OCI-LY1 (cell line): ENCODE results near the gene FAM111A.
"Not testable (repeated sequence)": the region's sequence is repeated elsewhere in the genome, so short reads cannot be mapped to it uniquely, and the experiment has no call there.

ENCODE experiments used
- H2AFZ ChIP-seq: fragments of 200-600 bp; sonication (generic), shearing (Covaris generic); 2 replicates; pipeline ENCODE4 v1.6.0; 2014; ENCODE audit warnings: antibody characterized with exemption, mild to moderate bottlenecking, low read length
- H3F3A ChIP-seq: fragments of 200-600 bp; sonication (generic), shearing (Covaris generic); 2 replicates; pipeline ENCODE4 v1.6.0; 2014; ENCODE audit warnings: mild to moderate bottlenecking, antibody characterized with exemption, low read length, moderate library complexity; ENCODE audit not compliant: insufficient read depth
- H3K27ac ChIP-seq: fragments of 200-600 bp; sonication (generic); 2 replicates; pipeline ENCODE4 v1.5.1; 2014; ENCODE audit warnings: low read length, mixed run types, mild to moderate bottlenecking, low read depth; ENCODE audit not compliant: poor library complexity, severe bottlenecking
- H3K27me3 ChIP-seq: fragments of 200-600 bp; sonication (generic); 2 replicates; pipeline ENCODE4 v1.6.0; 2014; ENCODE audit warnings: antibody characterized with exemption, mild to moderate bottlenecking, low read length, moderate library complexity; ENCODE audit not compliant: insufficient read depth
- H3K36me3 ChIP-seq: fragments of 200-600 bp; sonication (generic); 2 replicates; pipeline ENCODE4 v1.6.1; 2014; ENCODE audit warnings: mild to moderate bottlenecking, antibody characterized with exemption, low read length, moderate library complexity, mixed read lengths; ENCODE audit not compliant: insufficient read depth
- H3K4me1 ChIP-seq: fragments of 200-600 bp; sonication (generic); 2 replicates; pipeline ENCODE4 v1.5.1; 2014; ENCODE audit warnings: mild to moderate bottlenecking, low read length, moderate library complexity; ENCODE audit not compliant: insufficient read depth, severe bottlenecking
- H3K4me2 ChIP-seq: fragments of 200-600 bp; sonication (generic), shearing (Covaris generic); 2 replicates; pipeline ENCODE4 v1.6.1; 2014; ENCODE audit warnings: low read length
- H3K4me3 ChIP-seq: fragments of 200-600 bp; sonication (generic); 2 replicates; pipeline ENCODE4 v1.5.1; 2014; ENCODE audit warnings: low read length, low read depth, mild to moderate bottlenecking, mixed read lengths; ENCODE audit not compliant: poor library complexity, severe bottlenecking
- H3K79me2 ChIP-seq: fragments of 200-600 bp; shearing (Covaris generic); 2 replicates; pipeline ENCODE4 v1.6.1; 2016; ENCODE audit warnings: mixed run types, low read length, mixed read lengths; ENCODE audit not compliant: insufficient read depth
- H3K9ac ChIP-seq: fragments of 200-600 bp; sonication (generic), shearing (Covaris generic); 2 replicates; pipeline ENCODE4 v1.6.1; 2014; ENCODE audit warnings: mild to moderate bottlenecking, low read length, mixed read lengths
- H3K9me2 ChIP-seq: fragments of 200-600 bp; sonication (generic), shearing (Covaris generic); 2 replicates; pipeline ENCODE4 v1.6.1; 2014; ENCODE audit warnings: low read depth, mild to moderate bottlenecking, low read length, mixed read lengths
- H3K9me3 ChIP-seq: fragments of 200-600 bp; shearing (Covaris generic); 2 replicates; pipeline ENCODE4 v1.6.1; 2014; ENCODE audit warnings: low read length, mixed read lengths
- H4K20me1 ChIP-seq: fragments of 200-600 bp; sonication (generic), shearing (Covaris generic); 2 replicates; pipeline ENCODE4 v1.6.0; 2016; ENCODE audit warnings: mild to moderate bottlenecking, low read length; ENCODE audit not compliant: insufficient read depth
- CTCF ChIP-seq: fragments of 200-600 bp; sonication (generic), shearing (Covaris generic); IDR thresholded peaks from 2 replicates; pipeline ENCODE4 v1.5.1; 2017; ENCODE audit warnings: mild to moderate bottlenecking, antibody characterized with exemption, low read length, moderate library complexity, mixed read lengths
- EZH2 ChIP-seq: fragments of 200-600 bp; sonication (generic), shearing (Covaris generic); IDR thresholded peaks from 2 replicates; pipeline ENCODE4 v1.8.0; 2017; ENCODE audit warnings: borderline replicate concordance, mixed run types, mild to moderate bottlenecking, antibody characterized with exemption, low read length, moderate library complexity, mixed read lengths

FAM111A gene

GRCh38 chr11:59106363-59107336 lies 36.0 kb upstream of the FAM111A start, which contains the start of gene FAM111B:
Gene FAM111B, plus strand, starts transcription at chr11:59107237. Its CDS starts 2,389 bp downstream, at chr11:59109626.
- Histone ChIP-seq H3F3A (no peaks in the 10 kb centered on the region), H3K79me2 (peaks cover 43% of the 10 kb centered on the region), H3K9me2 (no peaks in the 10 kb centered on the region), H4K20me1 (no peaks in the 10 kb centered on the region), H2AFZ (no peak within 1 kb of the TSS), H3K4me1 (peaks cover 77% of the 10 kb centered on the region), H3K4me2 (peak within 1 kb of the TSS; percentile 98), H3K9me3 (no peaks in the 10 kb centered on the region), H3K4me3 (peak within 1 kb of the TSS; percentile 83), H3K27me3 (no peaks in the 10 kb centered on the region), H3K27ac (peak within 1 kb of the TSS; percentile 98), H3K9ac (peak within 1 kb of the TSS; percentile 86), H3K36me3 (peaks cover 42% of the 10 kb centered on the region)
- TF ChIP-seq CTCF (no peak), EZH2 (no peak)

- Histone ChIP-seq H3K36me3 (peaks cover 53% of the 10 kb centered on the region), H3K79me2 (peaks cover 48% of the 10 kb centered on the region), H3K9ac (peak overlapping the region; percentile 86), H3K4me3 (peak overlapping the region; percentile 83), H3K4me2 (peak overlapping the region; percentile 98), H3K4me1 (peaks cover 83% of the 10 kb centered on the region), H3K27ac (peak overlapping the region; percentile 98)
- H2AFZ ChIP-seq, H3K9me3 ChIP-seq, H3F3A ChIP-seq, H3K27me3 ChIP-seq, H3K9me2 ChIP-seq, H4K20me1 ChIP-seq: not testable (repeated sequence)
These were observed 34.9 kb upstream of the FAM111A start for GRCh38 chr11:59107721-59108120.

- no peaks in the 10 kb centered on the region for H4K20me1 ChIP-seq
- no peaks in the 10 kb centered on the region for H3K9me2 ChIP-seq
- no peaks in the 10 kb centered on the region for H3F3A ChIP-seq
- no peak overlapping the region for H2AFZ ChIP-seq
- H3K4me2 ChIP-seq = no peak overlapping the region
- H3K4me3 ChIP-seq = peak overlapping the region; percentile 23
- no peak overlapping the region for H3K27ac ChIP-seq
- peaks cover 97% of the 10 kb centered on the region for H3K36me3 ChIP-seq
- TF ChIP-seq CTCF = no peak
- TF ChIP-seq EZH2 = no peak
- no peak overlapping the region for H3K9ac ChIP-seq
- H3K27me3 ChIP-seq = no peaks in the 10 kb centered on the region
- H3K9me3 ChIP-seq = peaks cover under 1% of the 10 kb centered on the region; the same call in 1 of the 2 replicates
- H3K79me2 ChIP-seq = peaks cover 46% of the 10 kb centered on the region
- peaks cover 45% of the 10 kb centered on the region for H3K4me1 ChIP-seq
These were observed 30.2 kb upstream of the FAM111A start for GRCh38 chr11:59112494-59112893.
